HG03060 (cell line): ENCODE results near the gene LMTK2.

ENCODE experiments used
- ATAC-seq: cut with Tn5 transposase; IDR thresholded peaks from one replicate; pipeline ENCODE4 v1.9.1; 2021; ENCODE audit warnings: low read depth, moderate number of reproducible peaks; ENCODE audit not compliant: unreplicated experiment

Gene LMTK2

DNA sequence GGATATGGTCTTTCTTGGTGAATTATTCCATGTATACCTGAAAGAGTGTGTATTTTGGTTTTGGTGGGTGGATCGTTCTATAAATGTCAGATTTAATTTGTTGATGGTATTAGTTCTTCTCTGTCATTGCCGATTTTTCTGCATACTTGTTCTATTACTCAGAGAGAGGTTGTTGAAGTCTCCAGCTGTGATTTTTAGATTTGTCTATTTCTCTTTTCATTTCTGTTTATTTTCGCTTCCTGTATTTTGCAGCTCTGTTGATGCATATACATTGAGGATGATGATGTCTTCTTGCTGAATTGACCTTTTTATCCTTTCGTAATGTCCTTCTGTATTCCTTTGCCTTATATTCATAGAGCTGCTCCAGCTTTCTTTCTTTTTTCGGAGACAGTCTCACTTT lies 92.5 kb downstream of the LMTK2 start:
- no peak for ATAC-seq

DNA sequence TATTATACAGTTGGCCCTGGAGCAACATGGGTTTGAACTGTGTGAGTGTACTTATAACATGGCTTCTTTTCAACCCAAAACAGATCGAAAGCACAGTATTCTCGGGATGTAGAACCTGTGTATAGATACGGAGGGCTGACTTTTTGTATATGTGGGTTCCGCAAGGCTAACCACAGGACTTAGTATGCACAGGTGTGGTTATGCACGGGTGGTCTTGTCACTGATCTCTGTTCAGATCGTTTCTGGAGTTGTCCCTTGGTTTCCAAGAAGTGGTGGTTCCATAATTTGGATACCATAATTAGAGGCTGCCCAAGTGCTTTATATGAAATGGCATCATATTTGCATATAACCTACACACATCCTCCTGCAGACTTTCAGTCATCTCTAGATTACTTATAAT lies 93.7 kb downstream of the LMTK2 start:
- peak; percentile 32 for ATAC-seq

DNA sequence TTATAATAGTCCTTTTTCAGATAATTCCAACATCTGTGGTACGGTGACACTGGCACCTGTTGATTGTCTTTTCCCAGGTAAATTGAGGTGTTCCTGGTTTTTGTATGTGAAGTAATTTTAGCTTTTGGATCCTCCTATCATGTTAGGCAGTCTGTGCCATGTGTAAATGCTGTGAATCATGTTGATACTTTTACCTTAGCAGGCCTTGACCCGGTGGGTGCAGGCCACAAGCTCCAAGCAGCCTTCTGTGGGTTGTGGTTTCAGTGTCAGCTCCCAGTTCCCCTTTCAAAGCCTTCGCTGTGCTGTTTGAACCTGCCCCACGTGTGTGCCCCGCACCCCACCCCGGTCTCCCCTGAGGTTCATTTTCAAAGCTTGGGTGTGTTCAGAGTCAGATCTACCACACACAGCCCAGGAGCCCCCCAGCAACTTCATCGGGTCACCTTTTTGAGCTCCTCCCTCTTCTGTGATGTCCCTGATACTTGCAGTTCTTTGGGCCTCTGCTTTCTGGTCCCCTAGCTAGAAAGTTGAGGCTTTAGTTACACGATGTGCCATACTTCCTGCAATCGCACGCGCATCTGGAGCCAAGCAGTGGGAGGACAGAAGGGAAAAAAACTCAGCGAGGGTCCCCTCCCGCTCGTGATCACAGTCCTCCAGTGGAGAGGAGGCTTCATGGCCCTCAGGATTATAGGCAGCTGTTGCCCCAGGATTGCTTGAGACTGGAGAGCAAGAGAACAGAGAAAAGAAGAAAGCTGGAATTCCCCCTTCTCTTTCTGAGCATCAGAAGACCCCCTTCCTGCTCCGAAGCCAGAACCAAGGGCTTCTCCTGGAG lies 95.9 kb downstream of the LMTK2 start:
- ATAC-seq: peak; percentile 83

DNA sequence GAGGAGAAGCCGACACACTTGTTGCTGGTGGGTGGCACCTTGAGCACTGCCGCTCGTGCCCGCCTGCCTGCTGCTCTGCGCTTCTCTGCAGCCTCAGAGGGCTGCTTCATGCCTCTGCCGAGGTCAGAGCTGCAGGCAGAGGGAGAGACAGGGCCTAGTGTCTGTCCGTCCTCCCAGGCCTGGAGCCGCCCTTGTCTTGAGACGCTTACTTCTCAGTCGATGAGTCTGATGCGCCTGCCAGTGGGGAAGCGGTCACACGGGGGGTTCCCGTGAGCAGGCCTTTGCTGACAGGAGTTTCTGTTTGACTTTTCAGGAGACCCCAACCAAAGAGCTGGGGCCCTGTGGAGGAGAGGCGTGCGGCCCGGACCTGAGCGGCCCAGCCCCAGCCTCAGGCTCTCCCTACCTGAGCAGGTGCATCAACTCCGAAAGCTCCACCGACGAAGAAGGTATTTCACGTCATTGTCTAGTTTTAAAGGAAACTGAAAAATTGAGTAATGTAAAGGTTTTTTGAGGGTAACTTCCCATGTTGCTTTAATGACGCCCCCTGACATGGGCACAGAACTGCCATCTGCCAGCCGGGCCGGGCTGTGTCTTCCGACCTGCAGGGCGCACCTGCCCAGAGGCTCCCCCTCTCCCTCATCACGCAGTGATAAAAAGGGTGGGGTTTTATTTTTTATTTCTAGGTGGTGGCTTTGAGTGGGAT lies 96.8 kb downstream of the LMTK2 start:
- no peak for ATAC-seq

DNA sequence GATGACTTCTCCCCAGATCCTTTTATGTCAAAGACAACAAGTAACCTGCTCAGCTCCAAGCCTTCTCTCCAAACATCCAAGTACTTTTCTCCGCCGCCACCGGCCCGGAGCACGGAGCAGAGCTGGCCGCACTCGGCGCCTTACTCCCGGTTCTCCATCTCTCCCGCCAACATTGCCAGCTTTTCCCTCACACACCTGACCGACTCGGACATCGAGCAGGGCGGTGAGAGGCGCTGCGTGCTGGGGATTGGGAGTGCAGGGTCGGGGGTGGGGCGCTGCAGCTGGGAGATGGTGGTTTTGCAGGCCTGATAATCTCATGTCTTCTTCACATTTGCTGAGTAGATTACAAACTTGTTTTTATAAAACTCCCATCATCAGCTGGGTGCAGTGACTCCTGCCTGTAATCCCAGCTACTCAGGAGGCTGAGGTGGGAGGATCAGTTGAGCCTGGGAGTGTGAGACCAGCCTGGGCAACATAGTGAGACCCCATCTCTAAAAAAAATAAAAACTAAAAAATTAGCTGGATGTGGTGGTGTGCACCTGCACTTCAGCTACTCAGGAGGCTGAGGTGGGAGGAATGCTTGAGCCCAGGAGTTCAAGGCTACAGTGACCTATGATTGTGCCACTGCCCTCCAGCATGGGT lies 97.4 kb downstream of the LMTK2 start:
- no peak for ATAC-seq

DNA sequence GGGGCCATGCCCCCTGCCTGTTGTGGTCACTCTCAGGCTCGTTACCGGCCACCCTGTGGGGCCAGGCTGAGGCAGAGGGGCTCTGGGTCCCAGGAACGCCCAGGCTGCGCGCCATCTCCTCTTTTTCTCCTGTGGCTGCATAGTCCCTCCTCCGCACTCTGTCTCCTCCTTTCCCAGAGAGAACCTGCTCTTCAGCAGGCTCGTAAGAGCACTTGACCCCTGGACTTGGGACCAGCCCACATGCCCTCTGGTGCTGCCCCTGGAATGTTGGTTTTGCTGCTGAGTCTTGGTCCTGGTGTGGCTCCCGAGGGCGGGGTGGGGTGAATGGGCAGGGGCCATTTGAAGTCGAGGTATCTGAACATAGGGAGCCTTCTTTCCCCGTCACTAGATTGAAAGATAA lies 98.0 kb downstream of the LMTK2 start:
- no peak for ATAC-seq

DNA sequence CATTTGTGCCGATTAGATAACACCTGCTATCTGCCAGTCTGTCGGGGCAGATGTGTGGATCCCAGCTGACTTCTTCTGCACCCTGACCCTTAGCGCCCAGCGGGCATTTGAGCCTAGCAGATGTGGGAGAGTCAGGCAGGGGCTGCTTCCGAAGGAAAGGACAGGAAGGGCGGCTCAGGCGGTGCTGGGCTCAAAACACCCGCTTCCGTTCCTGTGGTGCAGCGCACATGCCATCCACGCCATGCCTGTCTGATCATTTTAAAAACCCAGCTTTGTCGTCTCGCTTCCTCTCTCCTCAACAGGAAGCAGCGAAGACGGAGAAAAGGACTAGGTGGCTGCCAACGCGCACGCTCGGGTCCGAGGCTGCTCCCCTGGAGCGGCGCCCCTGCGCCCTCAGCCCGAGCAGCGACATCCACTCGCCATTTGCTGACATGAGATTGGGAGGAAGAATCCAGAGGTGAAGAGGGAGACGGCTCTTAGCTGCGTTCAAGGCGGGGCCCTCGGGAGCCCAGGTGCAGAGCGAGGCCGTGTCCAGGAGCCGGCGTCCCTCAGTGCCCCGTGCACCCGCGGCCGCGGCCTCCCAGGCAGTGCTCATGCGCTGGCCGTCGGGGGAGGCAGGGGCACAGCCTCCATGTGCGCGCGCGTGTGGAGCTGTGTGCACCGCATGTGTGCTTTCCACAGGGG lies 98.6 kb downstream of the LMTK2 start:
- ATAC-seq: no peak

DNA sequence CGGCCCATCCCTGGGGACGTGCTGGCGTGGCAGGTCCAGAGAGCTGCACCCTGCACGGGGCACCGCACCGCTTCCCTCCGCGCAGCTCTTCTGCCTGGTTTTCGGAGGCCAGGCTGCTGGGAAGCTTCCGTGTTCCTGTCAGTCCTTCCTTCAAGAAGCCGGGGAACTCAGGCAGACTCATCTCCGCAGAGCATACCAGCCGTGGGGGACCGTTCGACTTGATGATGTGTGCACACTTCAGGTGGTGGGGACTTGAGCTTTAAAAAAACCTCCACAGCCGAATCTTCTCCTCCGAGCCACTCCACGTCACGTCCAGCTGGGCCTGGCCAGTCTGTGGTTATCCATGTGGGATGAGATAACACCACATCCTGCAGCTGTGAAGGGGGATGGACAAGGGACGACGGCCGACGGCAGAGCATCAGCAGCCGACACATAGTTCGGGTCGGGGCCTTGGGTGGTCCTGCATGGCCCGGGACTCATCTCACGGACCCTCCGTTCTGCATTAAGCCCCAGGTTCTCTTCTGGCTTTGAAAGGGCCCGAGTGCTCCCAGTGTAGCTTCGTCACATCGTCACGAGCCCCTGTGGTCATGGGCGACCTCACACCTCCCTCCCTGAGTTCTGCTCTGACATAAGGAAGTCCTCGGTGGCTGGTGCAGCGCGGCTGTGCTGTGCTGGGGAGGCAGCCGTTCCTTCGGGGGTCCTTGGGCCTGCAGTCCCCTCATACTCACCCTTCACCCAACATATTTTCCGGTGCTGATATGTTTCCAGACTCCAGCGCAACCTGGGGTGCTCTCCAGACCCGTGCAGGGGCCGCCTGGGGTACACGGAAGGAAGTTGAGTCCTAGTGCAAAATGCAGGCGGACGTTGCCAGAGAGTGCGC lies 100.0 kb downstream of the LMTK2 start:
- ATAC-seq: no peak

DNA sequence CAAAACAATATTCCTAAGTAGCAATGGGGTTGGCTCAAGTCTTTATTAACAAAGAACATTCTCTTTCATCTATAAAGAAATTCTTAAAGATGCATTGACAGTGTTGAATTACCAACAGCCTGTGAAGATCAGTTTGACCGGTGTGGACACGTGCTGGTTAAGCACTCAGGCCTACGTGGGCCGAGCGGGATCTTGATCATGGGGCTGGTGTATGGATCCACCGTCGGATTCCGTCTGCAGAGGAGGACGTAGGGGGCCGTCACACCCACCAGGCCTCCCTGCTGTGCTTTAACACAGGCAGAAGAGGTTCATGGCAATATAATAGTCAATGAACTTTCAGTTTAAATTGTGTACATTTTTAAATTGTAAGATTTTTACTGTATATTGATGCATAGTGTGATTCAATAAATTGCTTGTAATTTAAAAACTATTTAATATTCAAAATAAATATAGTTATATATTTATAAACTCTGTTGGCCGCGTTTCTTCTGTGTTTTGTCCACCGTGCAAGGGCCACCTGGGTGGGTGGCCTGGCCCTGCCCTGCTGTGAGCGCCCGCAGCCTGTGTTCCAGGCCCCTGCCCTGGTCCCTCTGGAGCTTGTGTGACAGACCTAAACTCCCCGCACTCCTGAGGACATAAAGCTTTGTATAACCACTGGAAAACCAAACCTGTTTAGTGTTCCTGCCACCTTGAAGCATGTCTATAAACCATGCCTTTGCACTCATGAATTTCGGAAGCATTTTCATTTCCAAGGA lies 102.7 kb downstream of the LMTK2 start:
- ATAC-seq: no peak

DNA sequence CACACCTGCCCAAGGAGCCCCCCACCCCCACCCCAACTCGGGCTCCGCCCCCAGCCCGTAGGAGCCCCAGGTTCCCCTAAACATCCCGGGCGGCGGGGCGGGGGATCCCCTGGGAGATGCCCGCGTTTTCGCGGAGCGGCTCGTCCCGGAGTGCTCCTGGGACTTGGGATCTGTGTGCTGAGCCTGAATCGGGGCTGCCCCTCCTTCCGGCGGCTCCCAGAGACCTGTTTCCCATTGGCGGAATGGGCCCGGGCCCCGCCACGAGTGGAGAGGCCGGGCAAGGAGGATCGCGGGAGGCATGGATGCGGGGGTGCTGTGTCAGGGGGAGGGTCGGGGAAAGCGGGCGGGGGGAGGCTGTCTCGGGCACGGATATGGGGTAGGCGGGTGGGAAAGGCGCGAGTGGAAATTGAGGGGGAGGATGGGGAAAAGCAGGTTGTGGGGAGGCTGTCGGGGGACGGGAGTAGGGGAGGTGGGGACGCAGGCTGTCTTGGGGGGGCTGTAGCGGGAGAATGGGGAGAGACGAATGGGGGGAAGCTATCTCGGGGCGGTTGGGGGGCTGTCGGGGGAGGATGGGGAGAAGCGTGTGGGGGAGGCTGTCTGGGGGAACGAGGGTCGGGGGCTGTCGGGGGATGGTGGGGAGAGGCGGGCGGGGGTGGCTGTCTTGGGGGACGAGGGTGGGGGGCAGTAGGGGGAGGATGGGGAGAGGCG lies 104.0 kb downstream of the LMTK2 start:
- no peak for ATAC-seq

DNA sequence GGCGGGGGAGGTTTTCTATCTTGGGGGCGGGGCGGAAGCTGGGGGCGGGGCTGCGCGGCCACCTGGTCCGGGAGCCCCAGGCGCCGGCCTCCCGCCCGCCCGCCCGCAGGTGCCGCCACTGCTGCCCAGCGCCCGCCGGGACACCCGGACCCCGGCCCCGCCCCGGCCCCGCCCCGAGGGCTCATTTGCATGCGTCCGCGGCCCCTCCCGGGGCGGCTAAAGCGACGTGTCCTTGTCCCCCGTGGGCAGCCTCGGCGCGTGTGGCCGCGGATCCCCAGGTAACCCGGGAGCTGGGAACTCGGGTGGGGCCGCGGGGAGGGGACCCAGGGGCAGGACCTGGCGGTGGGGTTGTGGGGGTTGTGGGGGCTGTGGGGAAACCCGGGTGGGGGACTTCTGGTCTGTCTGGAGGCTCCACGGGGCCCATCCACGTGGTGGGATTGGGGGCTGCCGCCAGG lies 104.6 kb downstream of the LMTK2 start, which contains the start of gene BHLHA15:
Gene BHLHA15, plus strand, starts transcription at position 219 of the 455 bp plus-strand sequence. CDS start 871 bp downstream, outside the sequence.
- ATAC-seq: no peak

DNA sequence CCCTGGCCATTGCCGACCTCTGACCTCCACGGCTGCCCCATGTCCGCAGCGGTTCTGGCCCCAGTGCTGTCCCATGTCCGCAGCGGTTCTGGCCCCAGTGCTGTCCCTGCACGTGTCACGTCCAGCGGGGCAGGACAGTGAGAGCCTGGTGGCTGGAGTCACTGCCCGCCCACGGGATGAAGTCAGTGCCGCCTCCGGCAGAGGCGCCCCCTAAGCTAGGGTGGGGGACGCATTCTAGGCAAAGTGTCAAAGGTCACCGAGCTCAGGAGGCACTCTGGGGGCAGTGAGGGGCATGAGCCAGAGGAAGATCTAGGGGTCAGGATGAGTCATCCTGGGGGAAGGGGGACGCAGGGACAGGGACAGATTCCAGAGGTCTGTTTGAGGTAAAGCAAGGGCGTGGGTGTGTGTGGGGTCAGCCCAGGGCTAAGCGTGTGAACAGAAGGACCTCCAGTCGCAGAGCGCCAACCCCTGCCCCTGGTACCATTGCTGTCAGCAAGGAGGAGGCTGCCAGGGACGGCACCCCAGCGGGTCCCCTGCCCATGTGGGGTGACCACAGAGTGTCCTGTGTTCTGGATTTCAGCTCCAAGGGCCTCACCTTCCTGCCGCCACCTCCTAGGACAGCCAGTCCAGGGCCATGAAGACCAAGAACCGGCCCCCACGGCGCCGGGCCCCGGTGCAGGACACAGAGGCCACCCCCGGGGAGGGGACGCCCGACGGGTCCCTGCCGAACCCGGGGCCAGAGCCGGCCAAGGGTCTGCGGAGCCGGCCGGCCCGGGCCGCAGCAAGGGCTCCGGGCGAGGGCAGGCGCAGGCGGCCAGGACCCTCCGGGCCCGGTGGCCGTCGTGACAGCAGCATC lies 105.2 kb downstream of the LMTK2 start:
- no peak for ATAC-seq

DNA sequence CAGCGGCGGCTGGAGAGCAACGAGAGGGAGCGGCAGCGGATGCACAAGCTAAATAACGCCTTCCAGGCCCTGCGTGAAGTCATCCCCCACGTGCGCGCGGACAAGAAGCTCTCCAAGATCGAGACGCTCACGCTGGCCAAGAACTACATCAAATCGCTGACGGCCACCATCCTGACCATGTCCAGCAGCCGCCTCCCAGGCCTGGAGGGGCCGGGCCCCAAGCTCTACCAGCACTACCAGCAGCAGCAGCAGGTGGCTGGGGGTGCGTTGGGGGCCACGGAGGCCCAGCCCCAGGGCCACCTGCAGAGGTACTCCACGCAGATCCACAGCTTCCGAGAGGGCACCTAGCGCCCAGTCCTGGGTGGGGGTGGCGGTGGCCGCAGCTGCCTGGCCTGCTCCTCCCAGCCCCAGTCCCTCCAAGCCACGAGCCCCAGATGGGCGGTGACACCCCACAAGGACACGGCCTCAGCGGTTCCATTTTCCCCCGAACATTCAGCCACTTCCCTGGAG lies 105.9 kb downstream of the LMTK2 start:
- ATAC-seq: no peak

DNA sequence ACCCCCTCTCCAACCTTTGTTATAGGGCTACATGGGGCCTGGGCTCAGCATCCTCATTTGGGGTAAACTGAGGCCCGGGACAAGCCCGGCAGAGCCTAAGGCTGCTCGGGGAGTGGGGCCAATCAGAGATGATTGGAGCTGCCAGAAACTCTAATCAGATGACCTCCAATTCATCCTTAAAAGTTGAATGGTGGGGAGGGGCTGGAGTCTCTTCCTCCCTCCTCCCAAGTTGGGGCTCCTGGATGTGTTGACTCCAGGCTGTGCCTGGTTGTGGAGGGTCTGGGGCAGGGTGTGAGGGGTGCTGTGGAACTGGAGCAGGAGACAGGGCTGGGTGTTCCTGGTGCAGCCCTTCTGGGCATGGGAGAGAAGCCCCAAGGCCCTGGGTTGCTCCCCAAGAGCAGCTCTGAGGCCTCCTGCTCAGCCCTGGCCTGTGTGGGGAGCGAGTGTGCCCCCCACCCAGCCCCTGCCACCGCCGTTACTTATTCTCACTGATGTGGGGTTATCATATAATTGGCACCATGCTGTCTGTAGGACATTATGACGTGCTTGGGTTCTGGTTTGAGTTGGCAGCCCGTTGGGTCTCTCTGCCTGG lies 106.7 kb downstream of the LMTK2 start:
- no peak for ATAC-seq

DNA sequence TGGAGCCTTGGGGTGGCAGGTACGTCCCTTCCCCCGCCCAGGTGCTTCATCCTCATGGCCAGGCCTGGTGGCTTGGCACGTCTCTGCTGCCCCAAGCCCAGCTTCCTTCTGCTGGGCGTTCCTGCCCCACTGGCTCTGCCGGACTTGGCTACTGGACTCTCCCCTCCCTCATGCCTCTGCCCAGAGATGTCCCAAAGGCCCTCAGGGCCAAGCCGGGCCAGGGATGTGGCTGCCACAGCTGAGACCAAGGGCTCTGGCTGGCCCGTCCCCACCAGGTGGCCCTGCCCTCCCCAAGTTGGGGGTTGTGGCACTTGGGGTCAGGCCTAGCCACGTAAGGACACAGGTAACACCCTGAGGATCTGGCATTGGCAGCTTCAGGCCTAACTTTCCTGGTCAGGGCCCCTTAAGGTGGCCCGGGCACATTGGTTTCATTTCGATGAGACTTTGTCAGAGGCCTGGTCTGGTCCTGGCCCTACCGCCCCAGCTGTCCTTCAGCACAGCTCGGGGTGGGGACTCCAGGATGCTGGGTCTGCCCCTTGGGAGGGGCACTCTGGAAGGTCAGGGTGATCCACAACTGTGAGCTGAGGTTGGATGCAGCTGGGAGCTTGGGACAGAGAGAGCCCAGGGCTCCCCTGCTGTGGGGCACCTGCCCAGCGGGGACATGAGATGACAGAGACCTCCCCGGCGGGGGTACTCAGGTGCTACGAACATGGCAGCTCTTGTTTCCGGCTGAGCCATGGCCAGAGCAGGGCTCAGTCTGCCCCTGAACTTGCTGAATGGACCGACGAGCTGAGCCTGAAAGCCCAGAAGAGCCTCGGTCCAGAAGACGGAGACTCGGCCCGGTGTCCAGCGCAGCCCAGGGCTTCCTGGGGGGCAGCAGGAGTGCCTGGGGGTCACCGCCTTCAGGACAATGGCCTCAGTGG lies 107.5 kb downstream of the LMTK2 start:
- ATAC-seq: no peak

DNA sequence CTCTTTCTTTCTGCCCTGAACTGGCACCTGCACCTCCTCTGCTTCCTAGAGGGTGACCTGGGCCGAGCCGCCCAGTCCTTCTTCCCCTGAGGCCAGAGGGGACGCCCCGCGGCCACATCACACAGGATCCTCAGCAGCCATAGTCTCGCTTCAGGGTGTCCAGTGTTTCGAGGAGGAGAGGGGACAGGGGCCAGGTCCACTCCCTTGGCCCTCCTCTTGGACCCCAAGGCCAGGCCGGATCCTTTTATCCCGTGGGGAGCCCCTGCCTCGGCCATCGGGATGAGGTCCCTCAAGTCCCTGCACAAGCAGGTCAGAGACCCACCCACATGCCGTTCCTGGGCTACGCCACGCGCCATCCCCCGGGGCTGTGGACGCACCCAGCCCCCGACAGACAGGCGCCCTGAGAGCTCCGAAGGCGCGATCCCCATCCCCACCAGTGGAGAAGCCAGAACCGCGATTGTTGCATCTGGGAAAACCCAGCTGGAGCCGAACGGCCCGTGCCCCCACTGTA lies 108.2 kb downstream of the LMTK2 start:
- ATAC-seq: no peak
